DMS53 treated with DMSO at 0.1 percent for 48 hours (cell line): ENCODE results near the gene SERPINB6.
A peak's percentile ranks its signal among the peaks of the same experiment; 100 is the strongest.
"Not testable (repeated sequence)": the region's sequence is repeated elsewhere in the genome, so short reads cannot be mapped to it uniquely, and the experiment has no call there.

Experiments used
- DNase-seq: peaks from one replicate; lab custom pipeline; 2025; ENCODE audit not compliant: unreplicated experiment; lab: John Stamatoyannopoulos, UW

The SERPINB6 gene

DNA sequence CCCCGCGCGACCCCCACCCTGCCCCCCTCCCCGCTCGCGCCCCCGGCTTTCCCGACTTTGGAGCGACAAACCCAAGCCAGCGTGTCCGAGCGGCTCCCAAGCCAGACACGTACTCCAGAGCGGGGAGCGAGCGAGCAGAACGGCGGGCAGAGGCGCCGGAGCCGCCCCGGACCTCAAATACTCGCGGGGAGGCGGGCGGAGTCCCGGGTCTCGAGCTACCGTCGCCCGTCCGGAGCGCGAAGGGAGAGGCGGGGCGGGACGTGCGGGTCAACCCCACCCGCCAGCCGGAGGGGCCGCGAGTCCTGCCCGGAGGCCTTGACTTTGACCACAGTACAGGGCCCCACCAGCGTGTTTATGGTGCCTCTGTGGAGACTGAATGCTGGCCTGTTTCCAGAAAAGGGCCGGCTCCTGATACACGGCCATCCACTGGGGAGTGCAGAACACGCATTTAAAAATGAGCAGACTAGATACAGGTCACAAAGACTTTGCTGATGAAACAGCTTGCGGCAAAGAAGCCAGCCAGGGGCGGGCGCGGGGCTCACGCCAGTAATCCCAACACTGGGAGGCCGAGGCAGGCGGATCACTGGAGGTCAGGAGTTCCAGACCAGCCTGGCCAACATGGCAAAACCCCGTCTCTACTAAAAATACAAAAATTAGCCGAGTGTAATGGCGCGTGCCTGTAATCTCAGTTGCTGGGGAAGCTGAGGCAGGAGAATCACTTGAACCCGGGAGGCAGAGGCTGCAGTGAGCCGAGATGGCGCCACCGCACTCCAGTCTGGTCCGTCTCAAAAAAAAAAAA, at the start of gene SERPINB6:
SERPINB6 (minus strand) TSS at position 148 of the 799 bp plus-strand sequence. CDS start 12,235 bp downstream, outside the sequence.
- DNase-seq: peak; percentile 61

GRCh38 chr6:3019749-3020320, 48.5 kb upstream of the SERPINB6 start:
- no peak for DNase-seq

DNA sequence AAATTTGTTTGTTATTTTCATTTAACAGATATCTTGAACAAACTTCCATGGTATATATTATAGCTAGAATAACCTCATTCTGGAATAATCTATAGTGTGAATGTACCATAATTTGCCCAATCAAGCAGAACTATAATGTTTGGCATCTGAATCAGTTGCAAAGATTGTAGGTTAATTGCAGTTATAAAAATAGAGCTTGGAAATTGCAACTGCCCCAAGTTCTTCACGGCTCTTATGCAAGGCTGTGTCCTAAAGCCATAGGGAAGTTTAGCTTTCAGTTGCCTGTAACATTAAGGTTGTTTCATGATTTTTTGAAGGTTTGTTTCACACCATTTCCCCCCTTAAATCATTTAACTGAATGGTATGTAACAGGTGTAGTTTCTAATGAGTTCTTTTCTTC, 47.7 kb upstream of the SERPINB6 start:
- no peak for DNase-seq

DNA sequence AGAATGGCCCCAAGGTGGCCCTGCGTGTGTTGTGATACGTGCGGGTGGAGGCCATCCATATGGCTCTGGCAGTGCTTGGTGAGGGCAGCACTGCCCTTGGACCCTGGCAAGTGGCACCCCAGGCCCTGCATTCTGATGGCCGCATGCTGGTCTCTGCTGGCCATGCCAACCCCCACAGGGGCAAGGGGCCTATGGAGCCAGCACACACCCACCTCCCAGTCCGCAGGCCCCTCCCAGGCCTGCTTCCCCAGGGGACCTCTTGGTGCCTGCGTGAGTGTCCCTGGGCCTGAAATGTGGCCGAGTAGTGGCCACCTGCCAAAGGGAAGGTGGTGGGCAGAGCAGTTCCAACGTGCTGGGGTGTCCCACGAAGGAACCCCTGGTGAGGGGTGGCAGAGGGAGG, 45.9 kb upstream of the SERPINB6 start:
- no peak for DNase-seq

- DNase-seq: no peak
These were observed 45.3 kb upstream of the SERPINB6 start for GRCh38 chr6:3016473-3017280.

- no peak for DNase-seq
These were observed 43.8 kb upstream of the SERPINB6 start for GRCh38 chr6:3015144-3015543.

DNA sequence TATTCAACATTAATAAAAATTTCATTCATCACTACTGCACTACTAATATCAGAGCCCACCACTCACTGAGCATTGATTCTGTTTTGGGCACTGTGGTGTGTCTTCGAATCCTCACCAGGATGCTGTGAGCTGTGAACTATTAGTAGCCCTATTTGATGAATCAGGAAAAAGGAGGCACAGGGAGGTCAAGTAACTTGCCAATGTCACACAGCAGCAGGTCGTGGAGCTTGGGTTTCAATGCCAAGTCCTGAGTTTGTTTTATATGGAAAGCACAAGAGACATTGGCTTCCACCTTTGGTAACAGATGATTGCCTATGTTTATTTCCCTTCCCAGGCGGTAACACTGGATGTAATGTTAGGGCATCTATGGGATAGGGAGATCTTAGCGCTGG, 43.3 kb upstream of the SERPINB6 start:
- DNase-seq: no peak

DNA sequence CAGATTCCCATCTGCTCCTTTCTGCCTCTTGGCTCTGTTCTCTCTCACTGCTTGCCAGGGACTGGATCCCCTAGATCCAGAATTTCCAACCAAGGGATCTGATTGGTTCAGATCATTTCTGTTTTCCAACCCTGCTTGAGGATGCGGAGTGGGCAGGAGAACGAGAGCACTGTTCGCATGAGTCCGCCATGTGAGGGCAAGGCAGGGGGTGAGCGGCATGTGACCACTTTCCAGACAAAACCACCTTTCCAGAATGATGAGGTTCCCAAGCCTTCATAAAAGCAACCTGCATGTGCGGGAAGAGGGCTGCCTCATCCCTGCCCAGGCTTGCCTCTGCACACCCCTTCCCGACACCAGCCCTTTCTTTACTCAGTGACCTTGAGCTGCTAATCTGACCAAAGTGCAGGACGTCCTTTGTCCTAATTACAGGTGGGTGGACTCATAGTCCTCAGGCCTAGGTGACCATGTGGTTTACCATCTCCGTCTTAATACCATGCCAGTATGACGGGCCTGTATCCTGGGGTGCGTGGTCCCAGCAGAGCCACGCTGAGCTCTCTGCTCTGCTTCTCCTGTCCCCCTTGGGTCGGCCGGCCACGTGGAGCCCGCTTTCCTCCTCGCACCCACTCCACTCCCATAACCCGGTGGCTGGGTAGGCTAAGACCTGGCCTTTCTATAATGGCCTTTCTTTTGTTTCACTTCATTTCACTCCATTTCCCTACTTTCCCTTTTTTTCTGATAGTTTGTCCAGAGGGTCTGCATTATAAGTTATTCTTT, 42.7 kb upstream of the SERPINB6 start:
- DNase-seq: no peak

DNA sequence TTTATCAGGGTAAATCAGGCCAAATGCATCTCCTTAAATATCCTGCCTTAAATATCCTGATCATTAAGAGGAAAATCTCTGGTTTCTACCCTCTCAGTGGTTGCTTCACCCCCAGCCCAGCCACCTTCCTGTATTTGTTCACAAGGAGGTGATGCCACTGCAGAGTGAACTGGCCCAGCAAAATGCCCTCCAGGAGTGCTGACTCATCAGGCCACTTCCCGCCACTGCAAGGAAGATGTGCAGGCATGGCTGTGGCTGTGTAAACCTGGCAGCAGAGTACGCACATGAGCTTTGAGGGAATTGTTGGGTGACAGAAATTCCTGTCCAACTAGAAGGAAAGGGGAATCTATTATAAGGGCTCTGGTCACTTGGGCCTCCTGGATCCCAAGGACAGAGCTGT, 42.1 kb upstream of the SERPINB6 start:
- DNase-seq: peak; percentile 20

DNA sequence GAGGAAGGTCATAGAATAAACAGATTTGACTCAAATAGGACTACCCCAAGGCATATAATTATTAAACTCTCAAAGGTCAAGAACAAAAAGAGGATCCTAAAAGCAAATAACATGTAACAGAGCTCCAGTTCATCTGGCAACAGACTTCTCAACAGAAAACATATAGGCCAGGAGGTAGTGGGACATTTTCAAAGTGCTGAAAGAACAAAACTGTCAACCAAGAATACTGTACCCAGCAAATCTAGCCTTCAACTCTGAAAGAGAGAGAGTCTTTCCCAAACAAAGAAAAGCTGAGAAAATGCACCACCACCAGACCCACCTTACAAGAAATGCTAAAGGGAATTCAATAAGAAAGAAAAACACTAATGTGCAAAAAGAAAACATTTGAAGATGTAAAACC, 40.2 kb upstream of the SERPINB6 start:
- no peak for DNase-seq

DNA sequence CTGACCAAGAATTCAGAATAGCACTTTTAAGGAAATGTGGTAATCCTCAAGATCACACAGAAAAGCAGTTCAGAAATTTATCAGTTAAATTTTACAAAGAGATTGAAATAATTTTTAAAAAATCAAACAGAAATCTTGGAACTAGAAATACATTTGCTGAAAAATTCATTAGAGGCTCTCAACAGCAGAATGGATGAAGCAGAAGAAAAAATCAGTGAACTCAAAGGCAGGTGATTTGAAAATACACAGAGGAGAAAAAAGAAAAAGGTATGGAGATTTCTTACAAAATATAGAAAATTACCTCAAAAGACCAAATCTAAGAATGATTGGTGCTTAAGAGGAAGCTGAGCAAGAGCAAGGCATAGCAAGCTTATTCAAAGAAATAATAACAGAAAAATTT, 39.8 kb upstream of the SERPINB6 start:
- DNase-seq: no peak

DNA sequence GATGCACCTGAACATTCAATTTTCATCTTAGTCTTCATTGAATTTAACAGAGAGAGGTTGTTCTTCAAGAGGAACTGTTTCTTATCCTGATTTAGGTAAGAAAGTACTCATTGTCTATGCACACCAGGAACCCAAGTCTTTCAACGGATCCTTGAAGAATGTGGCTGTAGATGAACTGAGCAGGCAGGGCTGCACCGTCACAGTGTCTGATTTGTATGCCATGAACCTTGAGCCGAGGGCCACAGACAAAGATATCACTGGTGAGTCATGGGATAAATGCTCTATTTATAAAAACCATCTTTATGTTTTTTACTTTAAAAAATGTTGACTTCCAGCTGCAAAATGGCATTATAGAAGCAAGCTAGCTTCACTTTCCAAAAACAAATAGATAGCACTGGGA, 38.6 kb upstream of the SERPINB6 start:
- DNase-seq: no peak

DNA sequence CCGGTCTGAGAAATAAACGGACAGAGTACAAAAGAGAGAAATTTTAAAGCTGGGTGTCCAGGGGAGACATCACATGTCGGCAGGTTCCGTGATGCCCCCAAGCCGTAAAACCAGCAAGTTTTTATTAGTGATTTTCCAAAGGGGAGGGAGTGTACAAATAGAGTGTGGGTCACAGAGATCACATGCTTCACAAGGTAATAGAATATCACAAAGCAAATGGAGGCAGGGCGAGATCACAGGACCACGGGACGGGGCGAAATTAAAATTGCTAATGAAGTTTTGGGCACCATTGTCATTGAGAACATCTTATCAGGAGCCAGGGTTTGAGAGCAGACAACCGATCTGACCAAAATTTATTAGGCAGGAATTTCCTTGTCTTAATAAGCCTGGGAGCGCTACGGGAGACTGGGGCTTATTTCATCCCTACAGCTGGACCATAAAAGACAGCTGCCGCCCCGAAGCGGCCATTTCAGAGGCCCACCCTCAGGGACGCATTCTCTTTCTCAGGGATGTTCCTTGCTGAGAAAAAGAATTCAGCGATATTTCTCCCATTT, 37.4 kb upstream of the SERPINB6 start:
- not testable (repeated sequence) for DNase-seq

GRCh38 chr6:3007571-3007970, 36.2 kb upstream of the SERPINB6 start:
- DNase-seq: no peak

DNA sequence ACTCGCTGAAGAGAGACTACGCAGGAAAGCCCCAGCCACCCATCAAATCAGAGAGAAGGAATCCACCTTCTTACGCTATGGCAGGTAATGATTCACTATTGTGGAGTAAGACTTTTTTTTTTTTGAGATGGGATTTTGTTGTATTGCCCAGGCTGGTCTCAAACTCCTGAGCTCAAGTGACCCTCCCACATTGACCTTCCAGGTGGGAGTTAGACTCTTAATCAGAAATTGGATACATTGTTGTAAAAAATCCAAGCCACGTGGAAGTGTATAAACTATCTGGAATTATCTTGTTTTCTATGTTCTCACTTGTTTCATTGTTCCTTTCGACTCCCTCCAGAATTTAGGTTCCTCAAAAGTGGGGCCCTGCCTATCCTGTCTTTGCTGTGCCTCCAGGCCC, 35.1 kb upstream of the SERPINB6 start:
- no peak for DNase-seq

DNA sequence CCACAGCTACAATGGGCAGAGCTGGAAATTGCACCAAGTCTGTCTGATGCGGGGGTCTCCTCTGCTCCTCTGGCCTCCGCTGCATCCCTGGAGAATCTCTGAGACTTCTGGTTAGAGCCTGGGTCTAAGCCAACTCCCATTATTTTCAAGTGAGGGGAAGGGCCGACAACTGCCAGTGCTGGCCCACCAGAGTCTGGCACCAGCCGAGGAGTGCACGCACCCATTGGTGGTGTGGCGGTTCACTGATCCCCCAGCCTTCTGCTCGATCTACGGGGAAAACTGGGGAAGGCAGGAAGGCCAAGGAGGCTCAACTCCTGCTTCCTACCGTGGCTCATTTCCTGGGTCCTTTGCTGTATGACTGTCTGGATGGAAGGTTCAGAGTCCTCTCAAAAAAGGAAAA, 34.5 kb upstream of the SERPINB6 start:
- DNase-seq: no peak

DNA sequence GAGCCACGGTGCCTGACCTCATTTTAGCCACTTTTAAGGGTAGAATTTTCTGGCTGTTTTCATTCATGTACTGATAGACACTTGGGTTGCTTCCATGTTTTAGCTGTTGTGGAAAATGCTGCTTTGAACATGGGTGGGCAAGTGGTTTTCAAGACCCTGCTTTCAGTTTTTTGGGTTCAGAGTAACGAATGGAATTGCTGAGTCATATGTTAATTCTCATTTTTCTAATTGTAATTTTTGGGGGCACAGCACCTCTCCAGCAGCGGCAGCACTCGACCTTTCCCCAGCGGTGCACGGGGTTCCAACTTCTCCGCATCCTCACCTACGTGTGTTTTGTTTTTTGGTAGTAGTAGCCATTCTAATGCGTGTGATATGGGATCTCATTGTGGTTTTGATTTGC, 33.7 kb upstream of the SERPINB6 start:
- no peak for DNase-seq

DNA sequence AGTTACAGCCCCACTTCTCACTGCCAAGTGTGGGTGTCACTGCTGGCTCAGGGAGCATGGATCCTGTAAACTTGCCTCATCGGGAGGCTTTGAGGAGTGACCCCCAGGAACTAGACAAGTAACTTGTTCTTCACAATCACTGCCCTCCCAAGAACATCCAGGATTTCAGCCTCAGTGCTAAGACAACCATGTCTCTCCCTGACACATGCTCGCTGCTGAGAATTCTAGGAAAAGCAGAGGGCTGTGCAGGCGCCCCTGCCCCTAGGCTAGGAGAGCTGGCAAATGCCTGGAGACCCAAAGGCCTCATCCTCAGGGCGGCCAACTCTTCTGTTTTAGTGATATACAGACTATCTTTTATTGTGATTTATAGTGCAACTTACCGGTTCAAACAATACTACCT, 31.9 kb upstream of the SERPINB6 start:
- not testable (repeated sequence) for DNase-seq

DNA sequence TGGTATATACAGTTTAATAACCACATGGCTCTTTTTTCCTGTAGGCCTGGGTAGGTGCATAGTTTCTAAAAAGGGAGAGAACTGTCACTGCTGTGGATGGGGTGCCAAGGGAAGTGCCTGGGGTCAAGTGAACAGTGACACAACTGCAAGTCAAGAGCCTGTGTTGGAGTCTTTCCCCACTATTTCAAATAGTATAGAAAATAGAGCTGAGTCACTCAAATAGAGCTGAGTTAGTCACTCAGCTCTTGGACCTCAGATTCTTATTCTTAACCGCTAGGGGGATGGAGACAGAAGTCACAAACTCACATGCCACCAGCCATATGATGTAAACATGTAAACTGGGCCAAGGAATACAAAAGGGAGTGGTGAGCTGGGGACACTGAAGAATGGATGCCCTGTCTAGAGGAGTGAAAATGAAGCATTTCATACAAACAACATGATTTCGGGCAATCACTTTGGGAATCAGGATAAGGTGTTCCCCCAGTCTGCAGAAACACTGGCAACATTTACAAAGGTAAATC, 30.5 kb upstream of the SERPINB6 start:
- peak; percentile 38 for DNase-seq

DNA sequence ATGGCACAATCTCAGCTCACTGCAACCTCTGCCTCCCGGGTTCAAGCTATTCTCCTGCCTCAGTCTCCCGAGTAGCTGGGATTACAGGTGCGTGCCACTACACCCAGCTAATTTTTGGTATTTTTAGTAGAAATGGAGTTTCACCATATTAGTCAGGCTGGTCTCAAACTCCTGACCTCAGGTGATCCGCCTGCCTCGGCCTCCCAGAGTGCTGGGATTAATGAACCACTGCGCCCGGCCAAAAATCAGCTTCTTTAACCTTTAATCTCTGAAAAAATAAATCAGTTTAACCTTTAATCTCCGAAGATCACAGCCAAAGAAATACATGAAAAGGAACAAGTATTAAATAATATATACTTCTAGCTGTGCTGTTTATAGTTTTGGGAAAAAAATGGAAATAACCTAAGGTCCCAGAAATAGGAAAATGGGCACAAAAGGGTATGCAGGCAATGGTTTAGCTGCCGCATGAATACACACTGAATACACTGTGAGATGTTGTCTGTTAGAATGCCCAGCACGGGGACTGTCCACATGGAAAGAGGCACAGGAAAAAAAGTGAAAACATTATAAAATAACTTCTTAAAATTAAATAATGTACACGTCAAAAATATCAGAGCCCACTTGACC, 29.9 kb upstream of the SERPINB6 start:
- no peak for DNase-seq
